ENCODE data around the gene RPS6KB2.

DNA sequence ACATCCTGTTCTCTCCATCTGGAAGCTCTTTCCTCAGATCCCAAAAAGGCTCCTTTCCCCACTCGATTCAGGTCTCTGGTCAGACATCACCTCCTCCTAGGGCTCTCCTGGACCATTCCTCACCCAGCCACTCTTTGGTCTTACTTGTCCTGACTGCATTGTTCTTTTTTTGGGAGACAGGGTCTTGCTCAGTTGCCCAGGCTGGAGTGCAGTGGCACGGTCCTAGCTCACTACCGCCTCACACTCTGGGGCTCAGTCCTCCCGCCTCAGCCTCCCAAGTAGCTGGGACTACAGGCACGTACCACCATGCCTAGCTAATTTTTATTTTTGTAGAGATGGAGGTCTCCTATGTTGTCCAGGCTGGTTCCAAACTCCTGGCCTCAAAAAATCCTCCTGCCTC is 17.2 kb downstream of the RPS6KB2 start:
- TF ChIP-seq, protein P1, sequence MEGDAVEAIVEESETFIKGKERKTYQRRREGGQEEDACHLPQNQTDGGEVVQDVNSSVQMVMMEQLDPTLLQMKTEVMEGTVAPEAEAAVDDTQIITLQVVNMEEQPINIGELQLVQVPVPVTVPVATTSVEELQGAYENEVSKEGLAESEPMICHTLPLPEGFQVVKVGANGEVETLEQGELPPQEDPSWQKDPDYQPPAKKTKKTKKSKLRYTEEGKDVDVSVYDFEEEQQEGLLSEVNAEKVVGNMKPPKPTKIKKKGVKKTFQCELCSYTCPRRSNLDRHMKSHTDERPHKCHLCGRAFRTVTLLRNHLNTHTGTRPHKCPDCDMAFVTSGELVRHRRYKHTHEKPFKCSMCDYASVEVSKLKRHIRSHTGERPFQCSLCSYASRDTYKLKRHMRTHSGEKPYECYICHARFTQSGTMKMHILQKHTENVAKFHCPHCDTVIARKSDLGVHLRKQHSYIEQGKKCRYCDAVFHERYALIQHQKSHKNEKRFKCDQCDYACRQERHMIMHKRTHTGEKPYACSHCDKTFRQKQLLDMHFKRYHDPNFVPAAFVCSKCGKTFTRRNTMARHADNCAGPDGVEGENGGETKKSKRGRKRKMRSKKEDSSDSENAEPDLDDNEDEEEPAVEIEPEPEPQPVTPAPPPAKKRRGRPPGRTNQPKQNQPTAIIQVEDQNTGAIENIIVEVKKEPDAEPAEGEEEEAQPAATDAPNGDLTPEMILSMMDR (IDR thresholded peaks at IDR 0.05) = no peak
- TF ChIP-seq POLR2A (IDR thresholded peaks at IDR 0.05) = no peak
